ENCODE measurements around the gene NXF1.
"Not testable (repeated sequence)": the region's sequence is repeated elsewhere in the genome, so short reads cannot be mapped to it uniquely, and the experiment has no call there.

The NXF1 gene

GRCh38 chr11:62831520-62832335, 26.5 kb upstream of the NXF1 start, which contains the start of gene STX5:
STX5 (minus strand) TSS chr11:62832051; CDS start chr11:62831243, 808 bp downstream.
- peak; percentile 100 for DNase-seq

- DNase-seq = no peak
Measured at GRCh38 chr11:62830904-62831519, 25.8 kb upstream of the NXF1 start.

GRCh38 chr11:62828130-62828529, 22.9 kb upstream of the NXF1 start:
- DNase-seq = not testable (repeated sequence)

GRCh38 chr11:62823677-62824076, 18.4 kb upstream of the NXF1 start:
- DNase-seq = no peak

- no peak for DNase-seq
Measured at GRCh38 chr11:62817129-62817528, 11.9 kb upstream of the NXF1 start.

GRCh38 chr11:62816557-62816956, 11.3 kb upstream of the NXF1 start:
- no peak for DNase-seq

- DNase-seq = no peak
Measured at GRCh38 chr11:62811659-62812058, 6.4 kb upstream of the NXF1 start.

- DNase-seq = no peak
Measured at GRCh38 chr11:62810748-62811147, 5.5 kb upstream of the NXF1 start.

GRCh38 chr11:62806611-62807121, 1.4 kb upstream of the NXF1 start:
- DNase-seq = no peak

GRCh38 chr11:62805961-62806441, 761 bp upstream of the NXF1 start:
- peak; percentile 68 for DNase-seq

GRCh38 chr11:62804310-62805075, 747 bp downstream of the NXF1 start:
- no peak for DNase-seq

GRCh38 chr11:62801071-62801470, 4.2 kb downstream of the NXF1 start:
- DNase-seq = no peak

GRCh38 chr11:62799486-62799885, 5.8 kb downstream of the NXF1 start:
- DNase-seq = no peak

- DNase-seq = no peak
Measured at GRCh38 chr11:62796281-62796680, 9.0 kb downstream of the NXF1 start.

- DNase-seq = no peak
Measured at GRCh38 chr11:62794201-62794775, 11.0 kb downstream of the NXF1 start.

GRCh38 chr11:62792202-62792575, 13.1 kb downstream of the NXF1 start:
- DNase-seq = no peak

- DNase-seq = peak; percentile 97
Measured at GRCh38 chr11:62791501-62792201, 13.6 kb downstream of the NXF1 start, which contains the start of gene TMEM223. TMEM223 (minus strand) TSS chr11:62792006; CDS start chr11:62791994, 12 bp downstream.

- no peak for DNase-seq
Measured at GRCh38 chr11:62789576-62789975, 15.7 kb downstream of the NXF1 start.

GRCh38 chr11:62788991-62789390, 16.2 kb downstream of the NXF1 start:
- no peak for DNase-seq

- DNase-seq = peak; percentile 98
Measured at GRCh38 chr11:62787005-62787759, 18.1 kb downstream of the NXF1 start, which contains the start of gene TMEM179B. TMEM179B (plus strand) TSS chr11:62787402; CDS start chr11:62787432, 30 bp downstream.

All from activated effector memory CD4-positive, alpha-beta T cell treated with anti-CD3 and anti-CD28 coated beads, Interleukin-2, amount 50 U/mL, for 16 hours (primary cell).